ENCODE results near the gene HUNK. TPM values are rescaled to one million over a fixed set of nuclear protein-coding genes. Genes with fewer than 3 reads are reported as not detected.

The HUNK gene
- polyA plus RNA-seq, 1 donor (not counting 4 experiments of a cell fraction or from before 2014, with no cell fraction given): 0.03 TPM

DNA sequence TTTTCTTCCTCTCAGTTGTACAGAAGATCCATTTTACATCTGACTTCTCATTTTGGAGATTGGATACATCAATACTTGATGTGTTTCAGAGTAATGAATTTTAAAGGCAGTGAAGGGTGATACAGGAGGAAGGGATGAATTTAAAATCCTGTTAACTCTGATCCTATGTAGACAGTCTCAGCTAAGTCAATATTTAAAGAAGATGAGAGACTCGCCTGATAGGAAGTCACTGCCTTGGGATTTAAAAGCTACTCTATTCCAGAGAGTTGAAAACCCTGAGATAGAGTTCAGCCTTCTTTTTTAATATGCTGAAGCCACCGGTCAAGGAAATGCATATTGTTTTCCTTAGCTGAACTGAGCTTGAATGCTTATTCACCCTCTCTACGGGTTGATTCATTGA, 42.7 kb downstream of the HUNK start:
- no peaks in the 10 kb centered on the region for H3K36me3 ChIP-seq (ENCODE audit: control insufficient read depth in 2 of 2, extremely low read depth in 1 of 2, insufficient read depth in 2 of 2, low read length in 2 of 2)
- no peak overlapping the region for H3K27ac ChIP-seq (ENCODE audit: control insufficient read depth, insufficient read depth, low read length)
- no peaks in the 10 kb centered on the region for H3K9me1 ChIP-seq (ENCODE audit: control insufficient read depth, extremely low read depth, insufficient read depth, low read length)
- no peak overlapping the region for H3K4me2 ChIP-seq (ENCODE audit: control insufficient read depth, extremely low read depth, insufficient read depth, low read depth, low read length)
- no peak for FAIRE-seq
- no peak for DNase-seq (ENCODE audit: low read depth, low spot score)
- no peaks in the 10 kb centered on the region for H4K20me1 ChIP-seq (ENCODE audit: control insufficient read depth, extremely low read depth, insufficient read depth, low read length)
- TF ChIP-seq, protein P1, sequence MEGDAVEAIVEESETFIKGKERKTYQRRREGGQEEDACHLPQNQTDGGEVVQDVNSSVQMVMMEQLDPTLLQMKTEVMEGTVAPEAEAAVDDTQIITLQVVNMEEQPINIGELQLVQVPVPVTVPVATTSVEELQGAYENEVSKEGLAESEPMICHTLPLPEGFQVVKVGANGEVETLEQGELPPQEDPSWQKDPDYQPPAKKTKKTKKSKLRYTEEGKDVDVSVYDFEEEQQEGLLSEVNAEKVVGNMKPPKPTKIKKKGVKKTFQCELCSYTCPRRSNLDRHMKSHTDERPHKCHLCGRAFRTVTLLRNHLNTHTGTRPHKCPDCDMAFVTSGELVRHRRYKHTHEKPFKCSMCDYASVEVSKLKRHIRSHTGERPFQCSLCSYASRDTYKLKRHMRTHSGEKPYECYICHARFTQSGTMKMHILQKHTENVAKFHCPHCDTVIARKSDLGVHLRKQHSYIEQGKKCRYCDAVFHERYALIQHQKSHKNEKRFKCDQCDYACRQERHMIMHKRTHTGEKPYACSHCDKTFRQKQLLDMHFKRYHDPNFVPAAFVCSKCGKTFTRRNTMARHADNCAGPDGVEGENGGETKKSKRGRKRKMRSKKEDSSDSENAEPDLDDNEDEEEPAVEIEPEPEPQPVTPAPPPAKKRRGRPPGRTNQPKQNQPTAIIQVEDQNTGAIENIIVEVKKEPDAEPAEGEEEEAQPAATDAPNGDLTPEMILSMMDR (optimal IDR thresholded peaks at IDR 0.05 in 1 of 3, IDR thresholded peaks at IDR 0.05 in 1 of 3, conservative IDR thresholded peaks at IDR 0.05 in 1 of 3; ENCODE audit: extremely low read depth in 1 of 3, insufficient read depth in 2 of 3, low read length in 3 of 3): no peak
- TF ChIP-seq EZH2 (IDR thresholded peaks at IDR 0.05; ENCODE audit: low read length): no peak
- H3K9me3 ChIP-seq (ENCODE audit: control insufficient read depth, low read depth, low read length): no peaks in the 10 kb centered on the region
- no peak overlapping the region for H3K9ac ChIP-seq (ENCODE audit: control insufficient read depth, extremely low read depth, insufficient read depth, low read length)
- H3K4me1 ChIP-seq (ENCODE audit: control insufficient read depth, extremely low read depth, insufficient read depth, low read length): no peaks in the 10 kb centered on the region
- dilution Hi-C loops (cut with MboI; ENCODE audit: extremely low pct_ligation_motif_present, low sequenced_read_pairs): no loop called here
- H3K79me2 ChIP-seq (ENCODE audit: control insufficient read depth, insufficient read depth, low read length): no peaks in the 10 kb centered on the region
- H3K4me3 ChIP-seq (ENCODE audit: control insufficient read depth in 2 of 3, extremely low read depth in 1 of 3, insufficient read depth in 2 of 3, low read depth in 1 of 3, low read length in 3 of 3): no peak overlapping the region
- no peaks in the 10 kb centered on the region for H3K27me3 ChIP-seq (ENCODE audit: control insufficient read depth, extremely low read depth, insufficient read depth, low read length)
- no peak overlapping the region for H2AFZ ChIP-seq (ENCODE audit: control insufficient read depth, low read length)

GRCh38 chr21:31917108-31917507, 44.3 kb downstream of the HUNK start:
- Histone ChIP-seq H2AFZ (ENCODE audit: control insufficient read depth, low read length) (no peak overlapping the region), H3K9me3 (ENCODE audit: control insufficient read depth, low read depth, low read length) (no peaks in the 10 kb centered on the region), H3K27ac (ENCODE audit: control insufficient read depth, insufficient read depth, low read length) (no peak overlapping the region), H3K4me2 (ENCODE audit: control insufficient read depth, extremely low read depth, insufficient read depth, low read depth, low read length) (no peak overlapping the region), H3K9ac (ENCODE audit: control insufficient read depth, extremely low read depth, insufficient read depth, low read length) (no peak overlapping the region), H3K79me2 (ENCODE audit: control insufficient read depth, insufficient read depth, low read length) (no peaks in the 10 kb centered on the region), H3K27me3 (ENCODE audit: control insufficient read depth, extremely low read depth, insufficient read depth, low read length) (no peaks in the 10 kb centered on the region), H3K9me1 (ENCODE audit: control insufficient read depth, extremely low read depth, insufficient read depth, low read length) (no peaks in the 10 kb centered on the region), H3K36me3 (ENCODE audit: control insufficient read depth in 2 of 2, extremely low read depth in 1 of 2, insufficient read depth in 2 of 2, low read length in 2 of 2) (no peaks in the 10 kb centered on the region), H4K20me1 (ENCODE audit: control insufficient read depth, extremely low read depth, insufficient read depth, low read length) (no peaks in the 10 kb centered on the region), H3K4me1 (ENCODE audit: control insufficient read depth, extremely low read depth, insufficient read depth, low read length) (no peaks in the 10 kb centered on the region), H3K4me3 (ENCODE audit: control insufficient read depth in 2 of 3, extremely low read depth in 1 of 3, insufficient read depth in 2 of 3, low read depth in 1 of 3, low read length in 3 of 3) (no peak overlapping the region)
- dilution Hi-C loops (cut with MboI; ENCODE audit: extremely low pct_ligation_motif_present, low sequenced_read_pairs): no loop called here
- DNase-seq (ENCODE audit: low read depth, low spot score): no peak
- TF ChIP-seq EZH2 (IDR thresholded peaks at IDR 0.05; ENCODE audit: low read length): no peak
- TF ChIP-seq, protein P1 (optimal IDR thresholded peaks at IDR 0.05 in 1 of 3, IDR thresholded peaks at IDR 0.05 in 1 of 3, conservative IDR thresholded peaks at IDR 0.05 in 1 of 3; ENCODE audit: extremely low read depth in 1 of 3, insufficient read depth in 2 of 3, low read length in 3 of 3): no peak
- FAIRE-seq: no peak
